Fibroblast of peridontal ligament (primary cell): ENCODE data around the gene PLCE1.
A peak's percentile ranks its signal among the peaks of the same experiment; 100 is the strongest.

Source experiments
- DNase-seq: peaks from one replicate; pipeline ENCODE4 v3.0.0-alpha.2; 2010; ENCODE audit errors: extremely low read depth

The PLCE1 gene

DNA sequence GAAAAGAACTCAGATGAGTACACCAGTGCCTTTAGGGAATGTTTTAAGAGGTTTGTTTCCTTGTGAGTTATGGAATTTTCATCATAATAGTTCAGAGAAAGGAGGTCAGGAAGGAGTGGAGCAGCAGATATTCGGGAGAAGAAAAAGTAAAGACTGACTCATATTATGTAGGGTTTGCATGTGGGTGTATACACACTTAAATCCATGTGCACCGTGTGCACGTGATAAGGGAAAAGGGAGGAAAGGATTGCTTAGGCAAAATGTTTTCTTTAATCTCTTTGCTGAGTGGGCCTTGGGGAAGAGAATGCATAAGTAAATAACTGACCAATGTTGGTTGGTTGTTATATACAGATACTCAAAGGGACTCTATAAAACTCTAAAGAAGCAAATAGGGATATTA lies 30.2 kb downstream of the PLCE1 start:
- no peak for DNase-seq

DNA sequence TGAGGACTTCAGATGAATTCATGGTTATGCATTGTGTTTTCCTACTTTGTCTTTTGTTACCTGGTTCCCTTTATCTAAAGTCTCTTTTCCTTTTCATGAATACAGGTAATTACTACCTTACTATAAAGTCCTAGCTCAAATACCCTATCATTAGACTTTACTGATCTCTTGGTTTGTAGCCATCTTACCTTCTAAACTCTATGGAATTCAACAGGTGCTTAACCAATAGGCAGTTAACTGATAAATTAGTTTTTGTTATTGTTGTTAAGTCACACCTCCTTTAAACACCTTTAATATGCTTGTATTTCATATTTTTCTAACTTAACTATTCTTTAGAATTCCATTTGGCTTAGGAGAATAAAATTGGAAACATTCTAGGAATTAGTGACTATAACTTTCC lies 30.7 kb downstream of the PLCE1 start:
- DNase-seq: no peak

GRCh38 chr10:94025806-94026205 lies 32.1 kb downstream of the PLCE1 start:
- no peak for DNase-seq

DNA sequence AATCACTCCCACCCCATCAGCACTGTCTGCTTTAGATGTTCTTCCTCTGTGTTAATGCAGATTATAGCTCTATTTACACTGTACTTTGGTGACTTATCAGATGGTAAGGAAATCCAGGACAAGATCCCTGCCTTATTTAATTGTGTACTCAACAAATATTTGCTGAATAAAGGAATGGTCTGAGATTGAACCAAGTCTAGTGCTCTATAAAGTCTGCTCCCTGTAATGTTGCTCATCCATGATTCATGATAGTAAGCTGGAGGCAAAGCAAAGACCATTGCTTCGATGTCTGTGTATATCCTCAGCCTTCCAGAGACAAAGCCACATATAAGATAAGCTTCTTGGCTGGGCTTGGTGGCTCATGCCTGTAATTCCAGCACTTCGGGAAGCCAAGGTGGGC lies 33.5 kb downstream of the PLCE1 start:
- DNase-seq: no peak

GRCh38 chr10:94029955-94030354 lies 36.2 kb downstream of the PLCE1 start:
- DNase-seq: no peak

DNA sequence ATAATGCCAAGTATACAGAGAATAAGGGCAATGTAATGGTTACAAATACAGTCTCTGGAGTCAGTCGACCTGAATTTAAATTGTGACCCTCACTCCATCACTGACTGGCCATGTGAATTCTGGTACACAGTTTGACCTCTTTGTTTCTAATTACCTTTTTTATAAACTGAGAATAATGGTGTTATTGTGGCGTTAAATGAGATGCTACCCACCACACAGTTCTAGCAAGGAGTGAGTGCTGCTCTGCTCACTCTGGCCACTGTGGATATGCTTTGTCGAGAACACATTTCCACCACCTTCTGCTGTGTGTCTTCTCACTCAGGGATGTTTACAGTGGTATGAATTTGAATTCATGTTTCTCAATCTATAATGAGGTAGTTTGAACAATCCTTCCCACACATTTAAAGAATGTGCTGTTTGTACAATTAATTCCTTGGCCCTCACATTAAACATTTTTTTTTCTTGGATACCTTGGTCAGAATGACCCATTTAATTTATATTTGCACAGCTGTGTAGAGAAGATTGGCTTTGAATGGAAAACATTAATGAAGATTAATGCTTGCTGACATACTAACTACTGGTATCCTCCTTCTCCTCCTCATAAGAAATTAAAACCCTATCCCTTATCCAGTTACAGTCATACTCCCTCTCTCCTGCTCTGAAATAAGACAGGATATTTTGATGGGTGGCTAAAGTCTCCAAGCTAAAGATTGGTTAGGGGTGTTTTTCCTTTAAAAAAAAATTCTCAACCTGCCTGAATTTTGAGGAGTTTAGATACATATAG lies 42.4 kb downstream of the PLCE1 start:
- no peak for DNase-seq

DNA sequence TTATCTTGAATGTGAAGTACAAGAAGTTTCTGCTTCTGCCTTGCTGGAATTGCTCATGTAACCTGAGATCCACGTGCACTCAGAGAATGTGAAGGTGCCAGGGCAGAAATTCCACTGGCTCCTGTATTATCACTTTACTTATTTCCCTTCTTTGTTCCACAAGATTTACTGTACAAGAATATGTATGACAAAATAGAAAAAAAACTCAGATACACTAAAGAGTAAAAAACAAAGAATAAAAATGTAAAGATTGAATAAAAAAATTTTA lies 43.0 kb downstream of the PLCE1 start:
- no peak for DNase-seq

- DNase-seq: no peak
These were observed 43.6 kb downstream of the PLCE1 start for GRCh38 chr10:94037286-94037685.

GRCh38 chr10:94038024-94038423 lies 44.3 kb downstream of the PLCE1 start:
- DNase-seq: peak; percentile 28

- DNase-seq: no peak
These were observed 47.5 kb downstream of the PLCE1 start for GRCh38 chr10:94041206-94041605.

DNA sequence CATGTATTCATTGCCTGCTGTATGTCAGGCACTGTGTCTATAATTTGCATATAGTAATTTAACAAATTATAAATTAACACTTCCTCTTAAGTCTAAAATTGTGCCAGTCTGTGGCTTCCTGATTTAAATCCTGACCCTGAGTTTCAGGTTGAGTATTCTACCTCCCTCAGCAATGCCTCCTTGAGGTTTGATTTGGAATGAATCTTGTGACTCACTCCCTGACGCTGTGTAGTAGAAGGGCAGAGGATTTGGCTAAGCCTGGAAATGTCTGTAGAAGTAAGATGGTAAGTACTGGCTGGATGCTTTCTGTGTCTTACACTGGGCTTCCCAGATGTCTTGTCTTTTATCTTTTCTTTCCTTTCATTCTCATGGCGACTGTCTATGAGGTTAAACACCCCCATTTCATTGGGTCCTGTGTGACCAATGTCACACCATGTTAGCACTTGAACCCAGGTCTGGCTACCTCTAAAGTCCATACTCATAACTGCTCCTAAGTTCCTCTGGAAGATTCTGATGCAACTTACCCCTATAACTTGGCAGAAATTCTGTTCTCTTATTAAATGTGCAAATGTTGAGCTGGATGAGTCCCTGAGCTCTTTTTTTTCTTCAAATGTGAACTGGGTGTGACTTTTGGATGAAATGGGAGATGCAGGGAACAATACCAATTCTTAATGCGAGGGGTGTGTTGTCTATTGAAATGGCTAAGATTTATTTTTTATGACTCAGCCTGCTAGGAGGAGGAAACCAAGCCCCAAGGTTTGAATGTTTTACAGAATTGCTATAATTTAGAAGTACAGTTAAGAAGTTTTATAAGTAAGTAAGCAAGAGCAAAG lies 48.5 kb downstream of the PLCE1 start:
- DNase-seq: peak; percentile 90

GRCh38 chr10:94042834-94043175 lies 49.1 kb downstream of the PLCE1 start:
- DNase-seq: no peak
